ENCODE measurements around the gene CNIH2. TPM values are rescaled to one million over a fixed set of nuclear protein-coding genes. Genes with fewer than 3 reads are reported as not detected.
A peak's percentile ranks its signal among the peaks of the same experiment; 100 is the strongest.

CNIH2 gene
- total RNA-seq, 4 donors from 2014 or later = not detected

- no peak for TF ChIP-seq CTCF (IDR thresholded peaks at IDR 0.05)
- no peak for ATAC-seq (ENCODE audit: low FRiP score)
- DNase-seq (ENCODE audit: low spot score) = no peak
Measured at GRCh38 chr11:66321606-66322005, 43.6 kb downstream of the CNIH2 start.

- no peak for TF ChIP-seq CTCF (IDR thresholded peaks at IDR 0.05)
- ATAC-seq (ENCODE audit: low FRiP score) (no peak), DNase-seq (ENCODE audit: low spot score) (no peak)
Measured at GRCh38 chr11:66322732-66323427, 44.9 kb downstream of the CNIH2 start.

- no peak for TF ChIP-seq CTCF (IDR thresholded peaks at IDR 0.05)
- ATAC-seq (ENCODE audit: low FRiP score) (no peak), DNase-seq (ENCODE audit: low spot score) (no peak)
Measured at GRCh38 chr11:66323684-66324083, 45.7 kb downstream of the CNIH2 start.

- no peak for ATAC-seq (ENCODE audit: low FRiP score)
- no peak for TF ChIP-seq CTCF (IDR thresholded peaks at IDR 0.05)
- no peak for DNase-seq (ENCODE audit: low spot score)
Measured at GRCh38 chr11:66324664-66325063, 46.7 kb downstream of the CNIH2 start.

GRCh38 chr11:66325263-66325671 is 47.3 kb downstream of the CNIH2 start:
- no peak for ATAC-seq (ENCODE audit: low FRiP score)
- TF ChIP-seq CTCF (IDR thresholded peaks at IDR 0.05) = no peak
- DNase-seq (ENCODE audit: low spot score) = no peak

- DNase-seq (ENCODE audit: low spot score) = no peak
- no peak for TF ChIP-seq CTCF (IDR thresholded peaks at IDR 0.05)
- peak; percentile 20 for ATAC-seq (ENCODE audit: low FRiP score)
Measured at GRCh38 chr11:66326261-66327111, 48.5 kb downstream of the CNIH2 start.

Data from omental fat pad (tissue), 4 donors.